ENCODE results near the gene TIFAB.
"Not testable (repeated sequence)": the region's sequence is repeated elsewhere in the genome, so short reads cannot be mapped to it uniquely, and the experiment has no call there.

Gene TIFAB, protein sequence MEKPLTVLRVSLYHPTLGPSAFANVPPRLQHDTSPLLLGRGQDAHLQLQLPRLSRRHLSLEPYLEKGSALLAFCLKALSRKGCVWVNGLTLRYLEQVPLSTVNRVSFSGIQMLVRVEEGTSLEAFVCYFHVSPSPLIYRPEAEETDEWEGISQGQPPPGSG
- total RNA-seq = 0.51 to 3.1 reads per million in 2 donors

DNA sequence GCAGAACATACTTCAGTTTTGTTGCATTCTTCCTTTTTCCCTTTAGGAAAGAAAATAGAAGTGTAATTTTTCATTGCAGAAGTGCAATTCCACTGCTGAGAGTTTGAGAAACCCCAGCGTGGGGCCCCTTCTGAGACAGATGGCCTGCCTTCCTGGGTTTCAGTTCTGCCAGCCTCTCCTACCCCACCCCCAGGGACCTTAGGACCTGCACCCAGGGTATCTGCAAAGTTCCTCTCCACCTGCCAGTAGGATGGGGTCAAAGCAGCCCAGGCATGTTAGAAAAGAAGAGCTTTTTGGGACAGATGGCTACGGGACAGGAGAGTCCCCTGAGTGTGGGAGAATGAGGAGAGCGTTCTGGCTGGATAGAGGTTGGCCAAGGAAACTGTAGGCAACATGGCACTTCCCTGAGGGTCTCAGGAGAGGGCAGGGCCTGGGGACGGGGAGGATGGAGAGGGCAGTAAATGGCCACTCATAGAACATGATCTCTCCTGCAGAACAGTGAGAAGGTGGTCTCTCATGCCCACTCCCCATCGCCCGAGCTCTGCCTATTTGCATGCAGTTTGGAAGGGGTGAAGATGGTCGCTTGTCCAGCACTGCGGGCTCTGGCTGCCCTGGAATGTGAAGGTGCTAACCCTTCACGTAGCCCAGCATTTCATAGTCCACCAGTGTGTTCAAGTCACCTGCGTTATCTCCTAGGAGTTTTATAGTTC lies at the start of gene TIFAB:
TSS of gene TIFAB (minus strand) at position 31 of the 710 bp plus-strand sequence. CDS start 2,412 bp downstream, outside the sequence.
- no peak for DNase-seq

DNA sequence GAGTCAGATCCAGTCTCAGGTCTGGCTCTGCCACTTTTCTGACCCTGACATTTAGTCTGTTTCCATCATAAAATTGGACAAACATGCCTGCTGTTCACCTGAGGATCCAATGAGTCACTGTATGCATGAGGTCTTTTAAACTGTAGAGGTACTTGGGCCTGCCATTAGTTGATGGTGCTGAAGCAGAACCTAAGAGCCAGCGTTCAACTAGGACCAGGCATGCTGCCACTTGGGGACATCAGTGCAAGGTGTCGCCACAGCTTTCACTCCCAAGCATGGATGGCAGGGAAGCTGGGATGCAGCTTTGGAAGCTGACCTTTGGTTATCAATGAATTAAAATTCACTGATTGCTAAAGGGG lies 46.5 kb upstream of the TIFAB start:
- no peak for DNase-seq

DNA sequence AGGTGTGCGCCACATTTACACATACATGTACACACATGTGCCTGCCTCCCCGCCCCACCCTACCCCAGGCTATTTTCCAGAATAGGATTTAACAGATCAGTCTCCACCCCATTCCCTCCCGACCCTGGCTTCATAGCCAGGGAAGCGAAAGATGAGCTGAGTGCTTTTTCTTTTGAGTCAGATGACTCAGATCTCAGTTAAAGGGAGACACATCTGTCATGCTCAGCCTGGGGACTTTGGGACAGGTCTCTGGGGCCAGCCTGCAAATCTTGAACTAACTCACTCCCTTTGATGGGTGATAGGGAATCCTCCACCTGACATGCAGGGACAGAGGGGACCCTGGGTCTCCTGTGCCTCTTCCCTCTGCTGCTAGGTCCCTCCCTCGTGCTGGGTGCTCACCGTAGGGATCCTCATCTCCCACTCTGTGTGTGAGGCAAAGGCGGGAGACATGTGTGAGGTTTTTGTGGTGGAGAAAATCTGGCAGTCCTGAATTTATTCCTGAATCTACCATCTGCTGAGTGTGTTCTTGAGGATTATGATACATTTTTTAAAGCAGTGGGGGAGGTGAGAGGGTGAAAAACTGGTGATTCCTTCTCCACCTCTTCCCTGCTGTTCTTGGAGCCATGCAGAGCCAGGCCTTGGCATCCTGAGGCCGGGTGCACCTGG lies 46.0 kb upstream of the TIFAB start:
- no peak for DNase-seq

DNA sequence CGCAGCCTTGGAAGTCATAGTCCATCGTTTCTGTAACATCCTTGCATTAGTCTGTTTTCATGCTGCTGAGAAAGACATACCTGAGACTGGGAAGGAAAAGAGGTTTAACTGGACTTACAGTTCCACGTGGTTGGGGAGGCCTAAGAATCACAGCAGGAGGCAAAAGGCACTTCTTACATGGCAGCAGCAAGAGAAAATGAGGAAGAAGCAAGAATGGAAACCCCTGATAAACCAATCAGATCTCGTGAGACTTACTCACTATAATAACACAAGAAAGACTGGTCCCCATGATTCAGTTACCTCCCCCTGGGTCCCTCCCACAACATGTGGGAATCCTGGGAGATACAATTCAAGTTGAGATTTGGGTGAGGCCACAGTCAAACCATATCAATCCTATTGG lies 43.4 kb upstream of the TIFAB start:
- not testable (repeated sequence) for DNase-seq

DNA sequence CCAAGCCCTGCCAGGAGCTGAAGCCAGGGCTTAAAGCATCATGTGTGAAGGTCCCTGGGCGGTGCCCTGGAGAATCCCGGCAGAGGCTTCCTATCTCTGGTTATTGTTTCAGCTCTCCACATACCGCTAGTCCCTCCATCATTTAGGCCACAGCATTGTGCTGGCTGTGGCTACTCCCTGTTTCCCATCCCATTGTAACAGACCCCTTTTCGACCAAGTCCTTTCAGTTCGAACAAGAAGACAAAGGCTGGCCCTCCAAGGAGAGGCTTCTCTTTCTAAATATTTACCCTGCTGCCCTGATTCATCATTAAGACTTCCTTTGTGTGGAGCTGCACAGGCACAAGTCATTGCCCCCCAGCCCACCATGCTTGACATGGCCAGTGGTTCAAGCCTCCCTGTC lies 42.0 kb upstream of the TIFAB start:
- DNase-seq = no peak

DNA sequence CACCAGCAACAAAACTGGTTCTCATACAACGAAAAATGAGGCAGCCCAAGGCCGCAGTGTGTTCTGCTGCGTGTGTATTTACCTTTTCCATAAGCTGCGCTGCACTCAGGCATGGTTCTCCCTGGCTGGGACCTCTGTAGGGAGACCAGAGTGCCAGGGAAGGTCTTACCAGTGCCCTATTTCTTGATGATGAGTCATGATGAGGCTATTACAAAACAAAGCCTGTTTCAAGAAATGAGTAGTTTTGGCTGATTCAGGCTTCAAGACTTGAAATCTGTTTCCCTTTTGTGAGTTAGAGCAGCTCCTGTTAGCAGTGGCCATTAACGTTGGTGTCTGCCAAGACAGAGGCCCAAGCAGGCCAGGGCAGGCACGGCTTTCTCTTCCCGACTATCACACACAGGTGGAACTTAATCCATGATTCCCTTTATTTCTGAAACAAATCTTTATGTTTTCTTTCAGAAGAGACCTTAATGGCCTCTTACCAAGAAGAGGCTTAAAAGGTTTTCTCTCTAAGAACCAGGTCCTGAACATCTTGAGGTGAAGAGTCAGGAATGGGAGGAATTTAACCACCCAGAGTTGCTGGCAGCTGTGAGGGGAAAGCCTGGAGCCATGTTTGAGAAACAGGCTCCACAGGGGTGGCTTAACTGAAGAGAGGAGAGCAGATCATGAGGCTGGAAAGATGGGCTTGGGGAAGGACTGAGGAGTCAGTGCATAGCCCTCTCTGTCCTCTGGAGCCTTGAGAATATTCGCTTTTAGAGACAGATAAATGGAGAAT lies 41.4 kb upstream of the TIFAB start:
- DNase-seq = no peak

DNA sequence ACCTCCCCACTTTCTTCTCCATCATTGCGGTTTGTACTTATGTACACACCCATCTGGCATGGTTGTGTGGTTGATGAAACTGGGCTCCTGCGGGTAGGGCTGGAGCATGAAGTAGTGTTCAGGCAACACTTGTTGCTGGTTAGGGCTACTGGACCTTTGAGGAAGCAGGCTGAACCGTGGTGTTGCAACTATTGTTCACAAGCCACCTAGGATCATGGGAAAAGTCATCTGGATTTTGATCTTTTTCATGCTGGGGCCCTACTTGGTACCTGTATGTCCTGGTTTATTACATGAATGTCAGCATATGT lies 40.1 kb upstream of the TIFAB start:
- DNase-seq = no peak

DNA sequence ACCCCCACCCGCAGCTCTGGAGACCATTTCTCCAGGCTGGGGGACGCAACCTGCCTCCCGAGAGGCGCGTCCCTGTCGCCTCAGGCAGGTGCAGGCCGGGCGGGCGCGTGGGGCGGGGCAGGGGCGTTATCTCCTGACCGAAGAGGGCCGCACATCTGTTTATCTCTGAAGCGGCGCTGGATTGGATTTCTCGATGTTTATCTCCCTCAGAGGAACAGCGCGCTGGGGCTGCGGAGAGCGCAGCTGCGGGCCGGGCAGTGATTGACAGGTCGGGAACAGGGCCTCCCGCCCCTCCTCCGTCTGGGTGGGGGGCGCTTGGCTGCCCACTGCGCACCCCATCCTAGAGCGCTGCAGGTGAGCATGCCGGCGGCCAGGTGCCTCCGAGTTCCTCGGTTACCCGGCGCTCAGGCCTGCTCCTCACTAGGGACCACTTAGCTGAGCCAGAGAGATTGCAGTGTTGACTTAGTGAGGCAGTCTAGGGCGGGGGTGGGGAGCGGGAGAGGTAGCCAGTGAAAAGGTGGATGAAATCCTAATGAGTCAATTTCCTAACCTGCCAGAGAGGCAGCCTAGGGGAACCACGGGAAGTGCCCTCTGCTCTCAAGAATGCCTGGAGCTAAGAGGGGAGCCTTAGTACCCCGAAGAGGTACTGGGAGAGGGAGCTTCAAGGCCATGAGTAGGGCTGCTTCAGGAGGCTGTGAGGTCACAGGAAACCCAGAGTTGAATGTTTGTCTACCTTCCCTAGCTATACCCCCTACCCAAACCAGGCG lies 39.6 kb upstream of the TIFAB start:
- no peak for DNase-seq

DNA sequence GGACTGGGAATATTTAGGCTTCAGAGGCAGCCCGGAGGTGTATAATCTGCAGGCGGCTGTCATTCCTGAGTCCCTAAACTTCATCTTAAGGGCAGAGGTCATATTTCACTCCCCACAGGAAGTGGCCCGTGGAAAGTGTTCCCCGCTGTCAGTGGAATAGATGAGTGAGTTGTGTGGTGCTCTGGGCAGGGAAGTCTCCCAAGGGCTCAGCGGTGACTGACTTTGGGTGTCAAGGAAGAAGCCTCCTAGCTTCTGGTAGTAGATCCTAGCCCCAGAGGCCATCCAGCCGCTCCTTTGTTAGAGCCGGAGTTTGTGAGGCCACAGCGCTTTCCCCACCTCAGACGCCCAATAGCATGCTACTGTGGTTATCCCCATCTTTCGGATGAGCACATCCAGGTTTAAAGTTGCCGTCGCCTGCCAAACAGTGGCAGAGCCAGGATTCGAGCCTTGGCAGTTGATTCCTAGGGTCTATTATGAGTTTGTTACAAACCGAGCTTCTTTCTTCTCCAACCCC lies 38.9 kb upstream of the TIFAB start:
- DNase-seq = no peak

DNA sequence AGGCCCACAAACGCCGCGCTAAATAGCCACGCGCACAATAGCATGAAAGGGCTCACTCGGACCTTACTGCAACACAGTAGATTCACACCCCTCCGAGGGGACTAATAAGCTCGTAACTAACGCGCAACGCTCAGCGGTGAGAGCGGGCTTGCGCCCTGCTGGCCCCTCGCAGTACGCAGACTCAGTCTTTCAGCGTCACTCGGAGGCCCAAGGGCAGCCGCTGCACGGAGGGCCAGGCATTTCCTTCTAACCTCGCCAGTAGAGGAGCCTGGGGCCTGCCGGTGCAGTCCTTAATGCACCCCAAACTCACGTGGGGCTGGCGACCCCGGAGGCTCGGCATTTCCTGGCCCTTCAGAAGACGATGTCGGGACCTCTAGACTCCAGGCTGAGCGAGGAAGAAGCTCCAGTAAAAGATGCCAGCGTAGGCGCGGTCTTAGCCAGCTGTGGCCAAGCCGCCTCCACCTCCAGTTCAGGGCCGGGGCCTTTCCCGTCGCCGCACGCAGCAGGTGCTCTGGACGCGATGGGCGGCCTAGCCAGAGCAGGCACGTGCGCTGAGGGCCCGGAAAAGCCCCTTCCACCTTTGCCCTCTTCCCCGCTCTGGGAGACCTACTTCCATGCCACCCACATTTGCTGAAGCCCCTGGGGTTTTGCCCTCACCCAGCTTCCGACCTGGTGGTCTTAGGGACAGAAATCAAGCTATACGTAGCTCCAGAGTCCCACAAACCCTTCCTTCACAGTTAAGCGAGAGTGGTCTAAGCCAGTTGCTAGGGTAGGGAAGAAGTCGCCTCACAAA lies 38.3 kb upstream of the TIFAB start:
- DNase-seq = no peak

DNA sequence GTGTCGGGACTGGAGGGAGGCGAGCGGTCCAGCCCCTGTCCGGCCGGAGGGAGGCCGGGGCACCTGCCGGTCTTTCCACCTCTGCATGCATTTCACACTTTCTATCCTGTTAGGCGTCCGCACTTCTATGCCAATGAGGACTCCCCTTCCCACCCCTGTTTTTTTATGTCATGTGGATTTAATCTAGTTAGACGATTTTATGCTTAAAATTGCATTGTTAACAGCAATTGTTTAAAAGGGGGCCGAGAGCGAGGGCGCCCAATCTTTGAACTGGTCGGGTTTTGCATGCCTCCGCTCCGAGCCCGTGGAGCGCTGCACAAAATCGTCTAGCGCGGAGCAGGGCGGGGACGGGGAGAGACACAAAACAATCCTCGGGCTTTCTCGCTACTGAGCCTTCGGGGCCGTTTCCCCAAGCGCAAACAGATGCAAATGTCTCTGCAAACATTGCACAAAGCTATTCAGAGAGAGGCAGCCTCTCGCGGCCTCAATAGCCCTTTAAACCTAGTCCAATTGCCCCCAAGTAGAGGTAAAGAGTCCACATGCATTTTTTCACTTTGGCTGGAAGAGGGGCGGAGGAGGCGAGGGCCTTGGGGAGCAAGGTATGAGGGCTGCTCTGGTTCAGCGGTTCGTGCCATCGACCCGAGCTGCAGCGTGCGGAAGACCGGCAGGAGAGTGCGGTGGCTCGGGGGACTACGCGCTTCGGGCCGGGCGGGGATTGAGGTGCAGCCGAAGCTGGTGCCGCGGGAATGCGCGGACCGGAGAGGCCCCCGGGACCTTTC lies 37.5 kb upstream of the TIFAB start:
- DNase-seq = no peak

DNA sequence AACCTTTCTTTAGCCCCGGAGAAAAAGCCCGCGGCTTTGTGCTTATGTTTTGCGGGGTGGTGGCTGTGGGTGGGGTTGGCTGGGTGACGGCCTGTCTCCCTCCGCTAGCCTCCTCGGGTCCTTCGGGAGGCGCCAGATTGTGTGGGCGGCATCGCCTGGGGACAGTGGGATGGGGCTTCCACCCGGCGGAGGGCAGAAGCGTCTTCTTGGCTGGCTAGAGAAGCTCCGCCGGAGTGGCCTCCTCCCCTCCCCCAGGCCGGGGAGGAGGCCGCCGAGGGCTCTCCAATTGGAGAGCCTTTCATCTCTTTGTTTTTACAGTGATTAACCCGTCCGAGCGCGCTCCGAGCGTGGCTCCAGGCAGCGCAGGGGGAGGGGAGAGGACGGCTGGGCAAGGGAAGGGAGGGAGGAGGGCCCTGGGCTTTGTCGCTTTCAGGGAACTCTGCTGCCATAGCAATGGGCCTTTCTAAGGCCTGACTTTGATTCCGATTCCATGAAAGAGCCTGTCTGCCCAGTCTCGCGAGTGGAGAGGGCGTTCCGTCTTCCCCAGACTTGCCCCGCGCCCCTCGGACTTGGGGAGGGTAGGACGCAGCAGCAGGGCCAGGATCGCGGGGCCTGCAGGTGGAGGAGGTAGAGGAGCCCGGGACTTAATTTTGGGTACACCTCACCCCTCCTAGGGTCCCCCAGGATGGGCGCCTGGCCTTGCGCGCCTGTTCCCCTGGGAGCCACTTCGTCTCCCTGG lies 36.7 kb upstream of the TIFAB start:
- no peak for DNase-seq

DNA sequence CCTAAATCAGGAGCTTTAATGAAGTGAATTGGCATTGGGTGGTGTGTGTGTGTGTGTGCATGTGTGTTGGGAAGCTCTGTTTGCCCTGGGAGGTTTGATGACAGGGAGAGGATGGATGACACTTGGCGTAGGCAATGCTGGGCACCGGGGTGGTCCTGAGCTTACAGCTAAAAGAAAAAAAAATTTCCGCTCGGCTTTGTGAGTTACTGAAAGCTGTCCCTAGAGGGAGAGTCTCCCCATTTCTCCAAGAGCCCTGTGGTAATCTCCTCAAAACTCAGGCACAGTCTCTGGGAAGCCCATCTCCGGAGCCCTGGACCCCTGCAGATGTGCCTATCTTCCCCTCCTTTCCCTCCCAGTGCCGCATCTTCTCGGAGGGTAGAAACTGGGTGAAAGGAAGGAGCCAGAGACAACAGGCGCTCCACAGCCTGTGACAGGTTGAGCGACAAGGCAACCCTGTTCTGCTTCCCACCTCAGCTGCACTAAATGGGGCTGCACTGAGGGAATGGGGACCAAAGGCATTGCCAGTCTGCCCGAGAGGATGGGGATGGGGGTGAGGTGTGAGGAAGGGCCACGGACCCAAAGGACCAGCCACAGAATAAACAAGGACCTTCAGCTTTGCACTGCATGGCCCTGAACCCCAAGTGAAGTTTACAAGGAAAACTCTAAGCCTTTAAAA lies 35.8 kb upstream of the TIFAB start:
- DNase-seq = no peak

DNA sequence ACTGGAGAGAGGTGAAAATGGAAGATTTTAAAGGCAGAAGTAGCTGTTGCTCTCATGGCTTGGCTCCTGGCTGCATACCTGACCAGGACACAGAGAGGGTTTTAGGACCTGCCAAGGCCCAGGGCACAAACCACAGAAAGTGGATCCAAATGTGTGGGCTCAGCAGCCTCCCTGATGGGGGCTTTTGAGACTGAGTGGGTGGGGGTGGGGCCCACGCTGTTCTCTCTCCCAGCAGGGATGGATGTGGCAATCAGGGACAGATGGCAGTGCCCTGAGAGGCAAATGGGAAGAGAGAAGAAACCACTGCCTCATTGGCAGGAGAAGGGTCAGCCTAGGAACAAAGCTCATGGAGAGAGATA lies 34.9 kb upstream of the TIFAB start:
- DNase-seq = no peak

DNA sequence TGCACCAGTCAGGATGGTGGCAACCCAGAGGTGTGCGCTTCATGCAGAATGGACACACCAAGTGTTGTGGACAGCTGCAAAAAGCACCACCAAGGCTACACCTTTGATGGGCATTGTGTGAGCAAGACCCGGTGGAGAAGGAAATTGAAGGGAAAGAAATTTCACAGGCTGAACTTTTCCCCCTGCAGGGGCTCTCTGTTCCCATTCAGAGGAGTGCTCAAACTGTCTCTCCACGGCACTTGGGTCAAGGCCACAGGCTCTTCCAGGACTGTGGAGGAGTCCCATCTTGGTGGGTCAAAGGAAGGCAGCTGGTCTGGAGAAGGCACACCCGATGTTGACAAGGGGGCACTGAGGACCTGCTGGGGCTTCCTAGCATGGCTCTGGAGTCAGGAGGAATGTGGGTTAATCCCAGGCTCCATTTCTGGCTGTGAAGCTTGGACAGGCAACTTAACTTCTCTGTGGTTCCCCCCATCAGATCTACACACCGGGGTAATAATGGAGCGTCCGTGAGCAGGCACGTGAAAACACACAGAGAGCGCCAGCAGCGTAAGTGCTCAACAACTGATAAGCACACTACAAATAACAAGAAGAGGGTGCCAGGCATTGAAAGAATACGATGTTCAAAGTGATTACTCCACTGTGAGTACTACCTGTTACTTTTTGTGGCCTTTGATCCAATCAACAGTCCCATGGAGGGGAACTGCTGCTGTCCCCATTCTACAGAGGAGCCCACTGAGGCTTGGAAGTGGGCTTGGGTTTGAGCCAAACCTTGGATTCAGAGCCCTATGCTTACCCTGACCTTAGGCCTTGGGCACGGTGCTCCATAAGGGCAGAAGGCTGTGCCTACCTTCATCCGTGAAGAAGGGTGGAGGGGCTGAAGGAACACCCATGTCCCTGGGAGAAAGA lies 34.2 kb upstream of the TIFAB start:
- no peak for DNase-seq

DNA sequence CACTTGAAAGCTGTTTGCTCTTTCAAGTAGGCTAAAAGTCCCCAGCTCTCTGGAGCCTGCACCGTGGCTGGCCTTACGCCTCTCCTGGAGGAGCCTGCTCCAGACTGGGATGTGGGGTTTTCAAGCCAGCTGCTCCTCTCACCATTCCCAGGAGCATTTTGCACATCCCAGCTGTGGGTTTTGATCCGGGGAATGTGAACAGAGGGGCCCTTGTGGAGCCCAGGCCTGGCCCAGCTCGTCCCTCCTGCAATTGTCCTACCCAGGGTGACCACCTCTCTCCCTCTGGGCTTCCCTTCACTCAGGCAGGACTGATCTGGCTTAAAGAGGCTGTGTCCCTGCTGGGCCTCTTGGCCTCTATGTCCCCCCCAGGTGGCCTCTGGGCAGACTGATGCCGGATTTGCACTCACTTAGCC lies 32.5 kb upstream of the TIFAB start:
- DNase-seq = no peak

DNA sequence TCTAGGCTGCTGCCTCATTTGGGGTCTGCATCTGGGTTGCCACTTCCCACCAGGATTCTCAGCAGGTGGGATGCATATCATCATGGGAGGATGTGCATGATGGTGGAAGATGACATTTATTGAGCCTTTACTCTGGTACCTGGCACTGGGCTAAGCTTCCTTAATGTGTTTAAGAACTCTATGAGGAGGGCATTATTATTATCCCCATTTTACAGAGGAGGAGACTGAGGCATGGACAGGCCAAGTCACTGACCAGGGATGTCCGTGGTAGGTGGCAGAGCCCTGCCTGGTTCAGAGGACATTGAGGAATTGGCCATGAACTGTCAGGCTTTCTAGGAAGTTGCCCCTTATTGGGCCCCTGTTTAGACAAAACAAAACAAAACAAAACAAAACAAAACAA lies 31.1 kb upstream of the TIFAB start:
- DNase-seq = no peak

DNA sequence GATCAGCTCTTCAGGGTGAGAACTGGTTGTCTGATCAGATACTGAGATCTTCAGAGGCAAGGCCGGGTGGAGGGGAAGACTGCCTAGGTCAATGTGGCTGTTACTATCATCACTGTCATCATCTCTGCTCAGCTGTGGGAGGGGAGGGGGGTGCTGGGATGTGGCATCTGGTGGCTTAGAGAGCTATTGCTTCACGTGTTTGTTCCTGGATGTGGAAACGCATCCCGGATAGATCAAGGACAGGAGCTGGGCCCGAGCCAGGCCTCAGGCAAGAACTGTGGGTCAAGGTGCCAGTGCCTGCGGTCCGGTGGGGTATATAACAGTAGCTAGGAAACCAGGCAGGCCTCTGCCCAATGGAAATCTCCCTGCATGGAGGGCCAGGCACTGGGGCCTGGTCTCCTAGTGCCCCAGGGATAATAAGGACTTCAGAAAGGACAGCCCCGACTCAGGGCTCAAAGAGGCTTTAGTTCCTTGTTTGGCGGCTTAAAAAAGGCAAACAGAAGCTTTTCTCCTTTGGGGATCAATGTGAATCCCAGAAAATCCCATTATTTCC lies 30.3 kb upstream of the TIFAB start:
- DNase-seq = no peak
